ENCODE results near the gene EHHADH.

DNA sequence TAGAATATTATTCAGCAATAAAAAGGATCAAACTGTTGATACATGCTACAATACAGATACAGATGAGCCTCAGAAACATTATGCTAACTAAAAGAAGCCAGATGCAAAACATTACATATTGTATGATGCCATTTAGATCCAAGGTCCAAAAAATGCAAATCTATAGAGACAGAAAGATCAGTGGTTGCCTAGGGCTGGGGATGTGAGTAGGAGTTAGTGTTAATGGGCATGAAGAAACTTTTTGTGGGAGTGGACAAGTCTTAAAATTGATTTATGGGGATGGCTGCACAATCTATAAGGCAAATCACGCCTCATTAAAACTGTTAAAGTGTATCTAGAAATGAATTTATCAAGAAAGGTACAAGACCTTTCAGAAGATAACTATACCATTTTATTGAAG lies 45.0 kb downstream of the EHHADH start:
- TF ChIP-seq, protein P1, sequence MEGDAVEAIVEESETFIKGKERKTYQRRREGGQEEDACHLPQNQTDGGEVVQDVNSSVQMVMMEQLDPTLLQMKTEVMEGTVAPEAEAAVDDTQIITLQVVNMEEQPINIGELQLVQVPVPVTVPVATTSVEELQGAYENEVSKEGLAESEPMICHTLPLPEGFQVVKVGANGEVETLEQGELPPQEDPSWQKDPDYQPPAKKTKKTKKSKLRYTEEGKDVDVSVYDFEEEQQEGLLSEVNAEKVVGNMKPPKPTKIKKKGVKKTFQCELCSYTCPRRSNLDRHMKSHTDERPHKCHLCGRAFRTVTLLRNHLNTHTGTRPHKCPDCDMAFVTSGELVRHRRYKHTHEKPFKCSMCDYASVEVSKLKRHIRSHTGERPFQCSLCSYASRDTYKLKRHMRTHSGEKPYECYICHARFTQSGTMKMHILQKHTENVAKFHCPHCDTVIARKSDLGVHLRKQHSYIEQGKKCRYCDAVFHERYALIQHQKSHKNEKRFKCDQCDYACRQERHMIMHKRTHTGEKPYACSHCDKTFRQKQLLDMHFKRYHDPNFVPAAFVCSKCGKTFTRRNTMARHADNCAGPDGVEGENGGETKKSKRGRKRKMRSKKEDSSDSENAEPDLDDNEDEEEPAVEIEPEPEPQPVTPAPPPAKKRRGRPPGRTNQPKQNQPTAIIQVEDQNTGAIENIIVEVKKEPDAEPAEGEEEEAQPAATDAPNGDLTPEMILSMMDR (conservative IDR thresholded peaks at IDR 0.05; ENCODE audit: low read length): no peak
- TF ChIP-seq EZH2phosphoT487 (IDR thresholded peaks at IDR 0.05; ENCODE audit: borderline replicate concordance): no peak
